ENCODE results near the gene ITGAV. TPM values are rescaled to one million over a fixed set of nuclear protein-coding genes. Genes with fewer than 3 reads are reported as not detected.

ITGAV gene
- total RNA-seq, 1 donor from 2014 or later = 251 TPM

- Histone ChIP-seq H3K27me3 (ENCODE audit: control insufficient read depth, insufficient read depth, low read length) (no peaks in the 10 kb centered on the region), H3K4me3 (ENCODE audit: low read depth, low read length) (no peak overlapping the region), H3K36me3 (ENCODE audit: control insufficient read depth, insufficient read depth, low read length) (no peaks in the 10 kb centered on the region)
- no peak for TF ChIP-seq CTCF (IDR thresholded peaks at IDR 0.05; ENCODE audit: insufficient read depth, low read length, poor library complexity, severe bottlenecking)
- DNase-seq (ENCODE audit: low read depth) = no peak
These were observed 47.1 kb downstream of the ITGAV start for GRCh38 chr2:186636800-186637496.

- Histone ChIP-seq H3K27me3 (ENCODE audit: control insufficient read depth, insufficient read depth, low read length) (no peaks in the 10 kb centered on the region), H3K4me3 (ENCODE audit: low read depth, low read length) (no peak overlapping the region), H3K36me3 (ENCODE audit: control insufficient read depth, insufficient read depth, low read length) (no peaks in the 10 kb centered on the region)
- TF ChIP-seq CTCF (IDR thresholded peaks at IDR 0.05; ENCODE audit: insufficient read depth, low read length, poor library complexity, severe bottlenecking) = no peak
- no peak for DNase-seq (ENCODE audit: low read depth)
These were observed 47.6 kb downstream of the ITGAV start for GRCh38 chr2:186637497-186637800.

- Histone ChIP-seq H3K4me3 (ENCODE audit: low read depth, low read length) (no peak overlapping the region), H3K36me3 (ENCODE audit: control insufficient read depth, insufficient read depth, low read length) (no peaks in the 10 kb centered on the region), H3K27me3 (ENCODE audit: control insufficient read depth, insufficient read depth, low read length) (no peaks in the 10 kb centered on the region)
- TF ChIP-seq CTCF (IDR thresholded peaks at IDR 0.05; ENCODE audit: insufficient read depth, low read length, poor library complexity, severe bottlenecking) = no peak
- no peak for DNase-seq (ENCODE audit: low read depth)
These were observed 50.1 kb downstream of the ITGAV start for GRCh38 chr2:186639939-186640338.

- DNase-seq (ENCODE audit: low read depth) = no peak
- Histone ChIP-seq H3K4me3 (ENCODE audit: low read depth, low read length) (no peak overlapping the region), H3K36me3 (ENCODE audit: control insufficient read depth, insufficient read depth, low read length) (no peaks in the 10 kb centered on the region)
These were observed 51.4 kb downstream of the ITGAV start for GRCh38 chr2:186641132-186641806.

GRCh38 chr2:186641807-186642321 lies 52.0 kb downstream of the ITGAV start:
- DNase-seq (ENCODE audit: low read depth) = peak; percentile 31
- peak; percentile 77 for TF ChIP-seq CTCF (IDR thresholded peaks at IDR 0.05; ENCODE audit: insufficient read depth, low read length, poor library complexity, severe bottlenecking)

More at GRCh38 chr2:186641132-186641806, 51.4 kb downstream of the ITGAV start:
- TF ChIP-seq CTCF (IDR thresholded peaks at IDR 0.05; ENCODE audit: insufficient read depth, low read length, poor library complexity, severe bottlenecking) = no peak
- no peaks in the 10 kb centered on the region for H3K27me3 ChIP-seq (ENCODE audit: control insufficient read depth, insufficient read depth, low read length)

More at GRCh38 chr2:186641807-186642321, 52.0 kb downstream of the ITGAV start:
- Histone ChIP-seq H3K36me3 (ENCODE audit: control insufficient read depth, insufficient read depth, low read length) (no peaks in the 10 kb centered on the region), H3K27me3 (ENCODE audit: control insufficient read depth, insufficient read depth, low read length) (no peaks in the 10 kb centered on the region), H3K4me3 (ENCODE audit: low read depth, low read length) (no peak overlapping the region)
